AG09309 (cell line): ENCODE results near the gene C10orf90.

Source experiments
- DNase-seq: peaks from one replicate; pipeline ENCODE4 v3.0.0-alpha.2; 2010; ENCODE audit warnings: low read depth
- H3K4me3 ChIP-seq: 2 replicates; pipeline ENCODE4 v1.5.1; 2011; ENCODE audit warnings: mild to moderate bottlenecking, low read depth, low read length, moderate library complexity; ENCODE audit not compliant: control insufficient read depth
- TF ChIP-seq, protein P1 (sequence below): IDR thresholded peaks from 2 replicates; pipeline ENCODE4 v1.5.1; 2011; ENCODE audit warnings: mild to moderate bottlenecking, low read depth, low read length, inconsistent platforms; ENCODE audit not compliant: insufficient read depth, control insufficient read depth; ENCODE audit errors: missing control alignments

C10orf90 gene

DNA sequence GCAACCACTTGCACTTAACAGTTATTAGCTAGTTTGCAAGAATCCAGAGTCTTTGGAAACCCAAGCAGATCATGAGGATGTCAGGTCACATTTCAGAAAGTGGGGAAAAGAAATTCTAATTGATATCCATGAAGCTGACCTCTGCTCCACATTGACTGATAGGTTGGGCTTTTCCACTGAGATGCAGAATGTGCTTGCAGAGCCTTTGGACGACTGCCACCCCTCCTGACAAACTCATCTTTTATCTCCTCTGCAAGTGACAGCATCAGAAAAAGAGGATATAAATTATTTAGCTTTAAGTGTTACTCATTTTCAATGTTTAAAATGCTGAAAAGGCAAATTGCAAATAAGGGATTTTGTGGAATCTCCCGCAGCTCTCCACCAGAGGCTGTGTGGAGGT, 75.3 kb downstream of the C10orf90 start:
- no peak for DNase-seq
- H3K4me3 ChIP-seq, result no peak overlapping the region
- TF ChIP-seq, protein P1, sequence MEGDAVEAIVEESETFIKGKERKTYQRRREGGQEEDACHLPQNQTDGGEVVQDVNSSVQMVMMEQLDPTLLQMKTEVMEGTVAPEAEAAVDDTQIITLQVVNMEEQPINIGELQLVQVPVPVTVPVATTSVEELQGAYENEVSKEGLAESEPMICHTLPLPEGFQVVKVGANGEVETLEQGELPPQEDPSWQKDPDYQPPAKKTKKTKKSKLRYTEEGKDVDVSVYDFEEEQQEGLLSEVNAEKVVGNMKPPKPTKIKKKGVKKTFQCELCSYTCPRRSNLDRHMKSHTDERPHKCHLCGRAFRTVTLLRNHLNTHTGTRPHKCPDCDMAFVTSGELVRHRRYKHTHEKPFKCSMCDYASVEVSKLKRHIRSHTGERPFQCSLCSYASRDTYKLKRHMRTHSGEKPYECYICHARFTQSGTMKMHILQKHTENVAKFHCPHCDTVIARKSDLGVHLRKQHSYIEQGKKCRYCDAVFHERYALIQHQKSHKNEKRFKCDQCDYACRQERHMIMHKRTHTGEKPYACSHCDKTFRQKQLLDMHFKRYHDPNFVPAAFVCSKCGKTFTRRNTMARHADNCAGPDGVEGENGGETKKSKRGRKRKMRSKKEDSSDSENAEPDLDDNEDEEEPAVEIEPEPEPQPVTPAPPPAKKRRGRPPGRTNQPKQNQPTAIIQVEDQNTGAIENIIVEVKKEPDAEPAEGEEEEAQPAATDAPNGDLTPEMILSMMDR, result no peak

DNA sequence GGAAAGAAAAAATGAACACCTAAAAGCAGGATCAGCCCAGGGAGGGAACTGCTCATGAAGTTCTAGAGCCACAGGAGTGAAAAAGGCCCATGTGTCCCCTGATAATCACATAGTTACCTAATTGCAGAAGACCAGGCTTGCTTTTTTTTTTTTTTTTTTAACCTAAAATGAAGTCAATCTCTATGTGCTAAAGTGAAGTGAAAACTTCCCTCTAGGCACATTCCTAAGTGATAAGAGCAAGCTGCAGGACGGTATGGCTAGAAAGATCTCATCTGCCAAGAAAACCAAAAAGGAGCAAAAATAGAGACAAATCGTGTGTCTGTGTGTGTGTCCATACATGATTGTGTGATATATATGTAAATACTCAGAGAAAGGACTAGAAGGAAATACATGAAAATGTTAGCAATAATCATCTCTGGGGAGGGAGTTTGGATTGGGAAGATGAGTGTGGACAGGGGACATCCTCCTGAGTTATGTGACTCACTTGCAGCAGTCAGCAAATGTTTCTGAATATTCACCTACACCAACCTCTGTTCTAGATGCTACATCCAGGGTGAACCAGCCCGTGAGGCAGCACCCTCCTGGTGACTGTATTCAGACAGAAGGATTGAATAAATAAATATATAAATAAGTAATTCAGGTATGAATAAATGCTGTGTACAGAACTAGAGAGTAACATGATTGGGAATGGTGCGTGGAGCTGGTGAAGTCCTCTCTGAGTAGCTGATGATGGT, 76.4 kb downstream of the C10orf90 start:
- no peak overlapping the region for H3K4me3 ChIP-seq
- no peak for DNase-seq
- TF ChIP-seq, protein P1, result no peak

DNA sequence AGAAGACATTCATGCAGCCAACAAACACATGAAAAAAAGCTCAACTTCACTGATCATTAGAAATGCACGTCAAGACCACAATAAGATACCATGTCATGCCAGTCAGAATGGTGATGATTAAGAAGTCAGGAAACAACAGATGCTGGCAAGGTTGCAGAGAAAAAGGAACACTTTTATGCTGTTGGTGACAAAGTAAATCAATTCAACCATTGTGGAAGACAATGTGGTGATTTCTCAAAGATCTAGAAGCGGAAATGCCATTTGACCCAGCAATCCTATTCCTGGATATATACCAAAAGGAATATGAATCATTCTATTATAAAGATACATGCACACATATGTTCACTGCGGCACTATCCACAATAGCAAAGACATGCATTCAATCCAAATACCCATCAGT, 77.6 kb downstream of the C10orf90 start:
- DNase-seq, result no peak
- H3K4me3 ChIP-seq, result no peak overlapping the region
- TF ChIP-seq, protein P1, result no peak

DNA sequence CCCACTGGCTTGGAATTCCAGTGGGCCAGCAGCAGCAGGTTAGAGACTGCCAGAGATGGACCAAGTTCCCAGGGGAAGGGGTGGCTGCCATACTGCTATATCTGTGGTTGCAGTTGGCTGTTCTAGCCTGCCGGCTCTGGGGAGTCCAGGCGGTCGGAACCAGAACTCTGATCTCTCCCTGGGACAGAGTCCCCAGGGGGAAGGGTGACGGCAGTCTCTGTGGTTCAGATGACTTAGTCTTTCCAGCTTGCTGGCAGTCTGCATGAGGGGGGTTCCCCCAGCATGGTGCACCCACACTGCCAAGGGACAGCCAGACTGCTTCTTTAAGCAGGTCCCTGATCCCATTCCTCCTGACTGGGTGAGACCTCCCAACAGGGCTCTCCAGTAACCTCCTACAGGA, 82.5 kb downstream of the C10orf90 start:
- H3K4me3 ChIP-seq, result no peak overlapping the region
- TF ChIP-seq, protein P1, result no peak
- DNase-seq, result no peak

DNA sequence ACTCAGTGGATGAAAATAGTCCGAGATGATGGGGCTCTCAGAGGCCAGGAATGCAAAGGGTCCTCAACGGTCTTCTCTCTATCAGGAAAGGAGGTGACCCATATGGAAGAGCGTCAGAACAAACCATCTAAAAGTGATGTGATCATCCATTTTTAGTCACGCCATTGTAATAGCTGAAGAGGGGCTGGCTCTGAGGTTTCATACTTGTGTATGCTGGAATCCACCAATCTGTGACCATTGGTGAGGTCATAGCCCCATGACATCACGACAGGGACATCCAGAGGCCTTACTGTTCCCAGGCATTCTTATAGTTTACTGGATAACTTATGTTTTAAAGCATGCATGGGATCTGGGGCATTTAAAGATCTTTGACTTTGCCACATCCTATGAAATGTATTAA, 83.6 kb downstream of the C10orf90 start:
- TF ChIP-seq, protein P1, result no peak
- no peak overlapping the region for H3K4me3 ChIP-seq
- DNase-seq, result no peak

DNA sequence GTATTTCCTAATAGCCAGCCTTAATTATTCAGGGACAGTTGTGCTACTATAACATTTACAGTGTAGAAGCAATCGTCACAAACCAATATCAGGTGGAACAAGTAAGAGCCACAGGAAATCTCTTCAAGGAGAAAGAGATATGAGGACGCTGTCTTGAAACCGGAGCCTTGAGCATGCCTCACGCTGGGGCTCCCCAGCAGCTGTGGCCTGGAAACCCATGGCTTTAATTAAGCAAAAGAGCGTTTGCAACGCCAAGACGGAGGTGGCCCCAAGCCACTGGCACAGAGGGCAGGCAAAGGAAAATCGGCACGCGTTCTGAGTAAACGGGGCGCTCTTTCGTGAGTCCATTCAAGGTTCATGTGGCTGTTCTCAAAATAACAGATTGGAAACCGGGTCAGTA, 84.4 kb downstream of the C10orf90 start:
- DNase-seq, result no peak
- TF ChIP-seq, protein P1, result no peak
- H3K4me3 ChIP-seq, result no peak overlapping the region
